DOHH2 (cell line): ENCODE data around the gene SLC26A2.

Source experiments
- CTCF ChIP-seq: fragments of 200-600 bp; sonication (generic); IDR thresholded peaks from one replicate; pipeline ENCODE4 v1.5.1; 2014; ENCODE audit warnings: antibody characterized with exemption, mild to moderate bottlenecking, low read depth, low read length; ENCODE audit not compliant: poor library complexity, severe bottlenecking
- EZH2phosphoT487 ChIP-seq: fragments of 200-600 bp; sonication (generic); IDR thresholded peaks from 2 replicates; pipeline ENCODE4 v1.6.1; 2017; ENCODE audit warnings: borderline replicate concordance, mild to moderate bottlenecking, antibody characterized with exemption, low read length, moderate library complexity, mixed read lengths

- peak; percentile 43 for TF ChIP-seq CTCF
- TF ChIP-seq EZH2phosphoT487: no peak
These were observed 1.4 kb downstream of the SLC26A2 start for GRCh38 chr5:149961957-149962409.
